Middle frontal gyrus (tissue), 1 donor: Measurements from ENCODE around the gene FBXO33.
"Not testable (repeated sequence)": the region's sequence is repeated elsewhere in the genome, so short reads cannot be mapped to it uniquely, and the experiment has no call there.

Source experiments
- DNase-seq: peaks from one replicate; pipeline ENCODE4 v3.0.0-alpha.2; 2015; ENCODE audit warnings: low spot score; ENCODE audit errors: extremely low spot score

Gene FBXO33

GRCh38 chr14:39374851-39375250, 57.4 kb downstream of the FBXO33 start:
- DNase-seq: no peak

GRCh38 chr14:39372656-39373055, 59.6 kb downstream of the FBXO33 start:
- no peak for DNase-seq

GRCh38 chr14:39370415-39370814, 61.8 kb downstream of the FBXO33 start:
- DNase-seq: no peak

GRCh38 chr14:39369029-39369428, 63.2 kb downstream of the FBXO33 start:
- DNase-seq: no peak

- peak; percentile 25 for DNase-seq
These were observed 63.8 kb downstream of the FBXO33 start for GRCh38 chr14:39368261-39368959.

- no peak for DNase-seq
These were observed 64.9 kb downstream of the FBXO33 start for GRCh38 chr14:39367387-39367751.

GRCh38 chr14:39366460-39367386, 65.5 kb downstream of the FBXO33 start:
- no peak for DNase-seq

GRCh38 chr14:39365354-39365753, 66.9 kb downstream of the FBXO33 start:
- no peak for DNase-seq

- no peak for DNase-seq
These were observed 67.7 kb downstream of the FBXO33 start for GRCh38 chr14:39364509-39364908.

GRCh38 chr14:39361556-39361955, 70.7 kb downstream of the FBXO33 start:
- not testable (repeated sequence) for DNase-seq

GRCh38 chr14:39360316-39360715, 71.9 kb downstream of the FBXO33 start:
- DNase-seq: no peak

- DNase-seq: not testable (repeated sequence)
These were observed 73.2 kb downstream of the FBXO33 start for GRCh38 chr14:39359069-39359468.

GRCh38 chr14:39351708-39352107, 80.5 kb downstream of the FBXO33 start:
- no peak for DNase-seq

GRCh38 chr14:39350866-39351265, 81.4 kb downstream of the FBXO33 start:
- DNase-seq: no peak
